Activated B cell treated with CpG ODN at 0.5 μM for 24 hours (primary cell): Measurements from ENCODE around the gene STX8. TPM values are rescaled to one million over a fixed set of nuclear protein-coding genes. Genes with fewer than 3 reads are reported as not detected.

Experiments
- ATAC-seq: fragments of 200-7000 bp; cut with Tn5 transposase; one replicate; pipeline ENCODE4 v1.10.0; 2021; ENCODE audit warnings: low read depth, mild to moderate bottlenecking, moderate library complexity
- CTCF ChIA-PET: fragments of 350-600 bp; sonication (Branson Sonifier 250); formaldehyde crosslinking; loops from one replicate; lab custom pipeline; 2021; ENCODE audit warnings: antibody characterized with exemption; lab: Charles Lee
- POLR2A ChIA-PET: fragments of 350-600 bp; sonication (Branson Sonifier 250); formaldehyde crosslinking; loops from one replicate; lab custom pipeline; 2021; ENCODE audit warnings: antibody characterized with exemption; lab: Charles Lee
- DNase-seq: peaks from one replicate; pipeline ENCODE4 v3.0.0; 2022
- H3K27ac Mint-ChIP-seq: one replicate; pipeline ENCODE4 v1.8.0; 2020; ENCODE audit warnings: mixed read lengths
- H3K27me3 Mint-ChIP-seq: one replicate; pipeline ENCODE4 v1.8.0; 2021; ENCODE audit warnings: mixed read lengths
- H3K36me3 Mint-ChIP-seq: one replicate; pipeline ENCODE4 v1.8.0; 2021; ENCODE audit warnings: low read depth, mixed read lengths
- H3K4me1 Mint-ChIP-seq: one replicate; pipeline ENCODE4 v1.8.0; 2021; ENCODE audit warnings: mixed read lengths
- H3K4me3 Mint-ChIP-seq: one replicate; pipeline ENCODE4 v1.8.0; 2020; ENCODE audit warnings: mild to moderate bottlenecking, mixed read lengths
- H3K9me3 Mint-ChIP-seq: one replicate; pipeline ENCODE4 v1.8.0; 2020; ENCODE audit warnings: mixed read lengths
- CTCF ChIP-seq: fragments of 200-600 bp; IDR thresholded peaks from one replicate; pipeline ENCODE4 v1.8.0; 2022; ENCODE audit warnings: antibody characterized with exemption, mild to moderate bottlenecking
- intact Hi-C: fragments of 100-400 bp; cut with micrococcal nuclease; formaldehyde crosslinking; loops from one replicate; pipeline ENCODE4 v1.15.1; 2024
- total RNA-seq: library from RNA; stranded (reverse); gene quantifications from 2 replicates; pipeline ENCODE4 v1.2.3, GENCODE V29; 2022

Gene STX8
- total RNA-seq, 1 donor from 2014 or later: 66.9 TPM

DNA sequence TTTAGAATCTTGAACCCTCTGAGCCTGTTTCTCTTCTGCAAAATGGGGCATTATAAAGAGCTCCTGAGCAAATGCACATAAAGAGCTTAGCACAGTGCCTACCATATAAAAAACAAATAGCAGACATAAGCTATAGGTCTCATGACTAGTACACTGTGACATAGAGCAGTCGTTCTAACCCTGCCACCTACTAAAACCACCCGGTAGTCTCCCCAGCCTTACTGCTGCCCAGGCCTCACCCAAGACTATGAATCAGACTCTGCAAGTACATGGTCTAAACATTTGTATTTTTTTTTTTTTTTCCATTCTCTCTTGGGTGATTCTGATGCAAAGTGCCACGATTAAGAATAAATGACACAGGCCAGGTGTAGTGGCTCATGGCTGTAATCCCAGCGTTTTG lies 33.9 kb downstream of the STX8 start:
- H3K27me3 Mint-ChIP-seq: no peaks in the 10 kb centered on the region
- H3K4me3 Mint-ChIP-seq: no peak overlapping the region
- ChIA-PET POLR2A (no interaction called here), CTCF (interaction anchor here (1.3 kb wide), 1 partner anchor 14 kb away, joined by 3 read pairs; no protein-coding TSS in a partner anchor)
- DNase-seq (no peak), ATAC-seq (no peak)
- peaks cover 2% of the 10 kb centered on the region for H3K4me1 Mint-ChIP-seq
- no peaks in the 10 kb centered on the region for H3K9me3 Mint-ChIP-seq
- TF ChIP-seq CTCF: no peak
- intact Hi-C loops: no loop called here
- no peak overlapping the region for H3K27ac Mint-ChIP-seq
- H3K36me3 Mint-ChIP-seq: peaks cover 32% of the 10 kb centered on the region

DNA sequence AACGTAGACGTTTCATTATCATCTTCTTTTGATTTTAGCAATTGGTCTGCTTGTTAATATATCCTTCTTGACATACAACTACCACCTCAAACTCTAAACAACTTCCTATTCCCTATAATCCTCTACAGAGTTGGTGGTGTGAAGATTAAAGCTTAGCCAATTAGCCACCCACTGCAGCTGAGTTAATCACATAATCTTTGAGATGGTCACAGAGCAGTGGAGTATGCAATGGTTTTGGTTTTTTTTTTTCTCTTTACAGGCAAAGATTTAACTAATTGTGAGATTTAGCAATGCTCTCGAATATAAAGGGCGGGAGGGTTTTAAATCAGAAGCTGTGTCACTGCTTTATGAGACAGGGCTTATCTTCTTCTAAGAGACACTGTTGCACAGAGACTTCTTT lies 37.0 kb downstream of the STX8 start:
- Mint-ChIP-seq H3K4me1 (peaks cover 2% of the 10 kb centered on the region), H3K27ac (no peak overlapping the region), H3K4me3 (no peak overlapping the region), H3K9me3 (no peaks in the 10 kb centered on the region), H3K36me3 (peaks cover 30% of the 10 kb centered on the region), H3K27me3 (no peaks in the 10 kb centered on the region)
- no peak for TF ChIP-seq CTCF
- no peak for DNase-seq
- ATAC-seq: no peak
- POLR2A ChIA-PET: interaction anchor here (0.6 kb wide), 1 partner anchor 8 kb away, joined by 3 read pairs; no protein-coding TSS in a partner anchor
- CTCF ChIA-PET: no interaction called here
- intact Hi-C loops: no loop called here

GRCh38 chr17:9537177-9537776 lies 38.3 kb downstream of the STX8 start:
- H3K9me3 Mint-ChIP-seq: no peaks in the 10 kb centered on the region
- CTCF ChIA-PET: no interaction called here

DNA sequence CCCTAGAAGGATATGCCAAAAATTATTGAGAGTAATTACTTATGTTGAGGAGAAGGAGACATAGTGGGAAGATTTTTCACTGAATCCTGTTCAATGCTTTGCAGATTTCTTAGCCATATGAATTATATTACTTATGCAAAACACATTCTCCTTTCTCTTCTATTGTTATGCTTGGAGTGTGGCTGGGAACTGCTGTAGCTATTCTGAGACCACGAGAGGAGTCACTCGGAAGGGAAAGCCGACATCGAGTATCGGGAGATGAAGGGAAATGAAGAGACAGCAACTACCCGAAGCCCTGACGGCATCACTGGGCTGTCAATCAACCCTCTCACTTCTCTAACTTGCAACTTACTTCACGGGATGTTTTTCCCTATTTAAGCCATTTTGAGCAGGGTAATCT lies 39.6 kb downstream of the STX8 start:
- intact Hi-C loops: no loop called here
- DNase-seq (no peak), ATAC-seq (no peak)
- no peak overlapping the region for H3K4me3 Mint-ChIP-seq
- peaks cover 2% of the 10 kb centered on the region for H3K4me1 Mint-ChIP-seq
- H3K27me3 Mint-ChIP-seq: no peaks in the 10 kb centered on the region
- peaks cover 27% of the 10 kb centered on the region for H3K36me3 Mint-ChIP-seq
- ChIA-PET POLR2A (no interaction called here), CTCF (no interaction called here)
- no peak for TF ChIP-seq CTCF
- H3K9me3 Mint-ChIP-seq: no peaks in the 10 kb centered on the region
- H3K27ac Mint-ChIP-seq: no peak overlapping the region

More at GRCh38 chr17:9537177-9537776, 38.3 kb downstream of the STX8 start:
- H3K27me3 Mint-ChIP-seq: no peaks in the 10 kb centered on the region
- H3K4me3 Mint-ChIP-seq: no peak overlapping the region
- peaks cover 30% of the 10 kb centered on the region for H3K36me3 Mint-ChIP-seq
- H3K4me1 Mint-ChIP-seq: peaks cover 2% of the 10 kb centered on the region
- TF ChIP-seq CTCF: no peak
- H3K27ac Mint-ChIP-seq: no peak overlapping the region
- no peak for DNase-seq
- ATAC-seq: no peak
- POLR2A ChIA-PET: no interaction called here
- intact Hi-C loops: no loop called here

DNA sequence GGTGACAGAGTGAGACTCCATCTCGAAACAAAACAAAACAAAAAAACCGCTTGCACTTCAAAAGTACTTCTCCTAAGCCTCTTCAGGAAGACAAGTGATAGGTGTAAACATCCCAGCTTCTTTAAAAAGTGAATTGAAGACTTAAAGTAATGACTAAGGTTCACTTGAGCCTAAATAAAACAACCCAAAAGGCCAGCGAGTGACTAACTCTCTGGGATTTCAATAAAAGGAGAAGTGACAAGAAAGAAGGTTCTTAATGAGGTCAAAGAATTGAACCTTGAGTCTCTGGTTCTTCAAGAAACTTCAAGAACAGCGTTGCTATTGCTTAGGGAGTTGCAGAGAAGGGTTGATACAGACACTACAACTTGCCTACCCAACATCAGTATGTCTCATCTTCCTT lies 42.2 kb downstream of the STX8 start:
- TF ChIP-seq CTCF: no peak
- intact Hi-C loops: no loop called here
- no peak overlapping the region for H3K27ac Mint-ChIP-seq
- POLR2A ChIA-PET: interaction anchor here (1.2 kb wide), 1 partner anchor 13 kb away, joined by 6 read pairs; no protein-coding TSS in a partner anchor
- H3K9me3 Mint-ChIP-seq: no peaks in the 10 kb centered on the region
- no peaks in the 10 kb centered on the region for H3K4me1 Mint-ChIP-seq
- no peak overlapping the region for H3K4me3 Mint-ChIP-seq
- peaks cover 14% of the 10 kb centered on the region for H3K36me3 Mint-ChIP-seq
- DNase-seq: no peak
- ATAC-seq: no peak
- H3K27me3 Mint-ChIP-seq: no peaks in the 10 kb centered on the region
- CTCF ChIA-PET: no interaction called here
